Measurements from ENCODE around the gene PIGQ.

GRCh38 chr16:568401-569258 is 1.1 kb upstream of the PIGQ start:
- no peak for TF ChIP-seq CTCF (conservative IDR thresholded peaks at IDR 0.05)
- no peak for TF ChIP-seq EZH2 (IDR thresholded peaks at IDR 0.05; ENCODE audit: low read depth)

Data from PC-9 (cell line).